Activated T-helper 17 cell treated with anti-CD3 and anti-CD28 coated beads, Interleukin-2, amount 50 U/mL, for 72 hours (primary cell): ENCODE data around the gene PROX2. TPM values are rescaled to one million over a fixed set of nuclear protein-coding genes. Genes with fewer than 3 reads are reported as not detected.

Source experiments
- ATAC-seq: fragments of 150-1000 bp; cut with Tn5 transposase; replicated peaks from 2 replicates; pipeline ENCODE4 v1.10.0; 2021; ENCODE audit warnings: mild to moderate bottlenecking, moderate library complexity
- H3K27ac Mint-ChIP-seq: one replicate; pipeline ENCODE4 v1.8.0; 2022; ENCODE audit warnings: mixed read lengths
- H3K27me3 Mint-ChIP-seq: one replicate; pipeline ENCODE4 v1.8.0; 2022; ENCODE audit warnings: mixed read lengths
- H3K36me3 Mint-ChIP-seq: one replicate; pipeline ENCODE4 v1.8.0; 2022; ENCODE audit warnings: low read depth, mild to moderate bottlenecking, mixed read lengths
- H3K4me1 Mint-ChIP-seq: one replicate; pipeline ENCODE4 v1.8.0; 2022; ENCODE audit warnings: mixed read lengths
- H3K4me3 Mint-ChIP-seq: one replicate; pipeline ENCODE4 v1.8.0; 2022; ENCODE audit warnings: mild to moderate bottlenecking, mixed read lengths
- H3K9me3 Mint-ChIP-seq: one replicate; pipeline ENCODE4 v1.8.0; 2022; ENCODE audit warnings: mixed read lengths
- total RNA-seq, 2 donors: library from RNA; stranded (reverse); gene quantifications; one replicate each; pipeline ENCODE4 v1.2.3, GENCODE V29; 2022

PROX2 gene
- total RNA-seq, 2 donors from 2014 or later = 0.71 TPM

GRCh38 chr14:74829251-74829650, 46.7 kb downstream of the PROX2 start:
- no peaks in the 10 kb centered on the region for H3K27me3 Mint-ChIP-seq
- peaks cover under 1% of the 10 kb centered on the region for H3K4me1 Mint-ChIP-seq
- no peak overlapping the region for H3K4me3 Mint-ChIP-seq
- H3K27ac Mint-ChIP-seq = peak overlapping the region; percentile 65
- no peak for ATAC-seq
- no peaks in the 10 kb centered on the region for H3K9me3 Mint-ChIP-seq
- peaks cover 57% of the 10 kb centered on the region for H3K36me3 Mint-ChIP-seq

- Mint-ChIP-seq H3K4me1 (no peaks in the 10 kb centered on the region), H3K27me3 (no peaks in the 10 kb centered on the region), H3K4me3 (no peak overlapping the region), H3K36me3 (peaks cover 80% of the 10 kb centered on the region), H3K27ac (no peak overlapping the region), H3K9me3 (no peaks in the 10 kb centered on the region)
- ATAC-seq = no peak
Measured at GRCh38 chr14:74826574-74826973, 49.4 kb downstream of the PROX2 start.

Other genes starting within 250 kb of the PROX2 start
- gene AREL1, start 163.1 kb downstream of the PROX2 start, total RNA-seq = 10 to 100 TPM; 30.7 to 37.0 TPM
- 10 to 100 TPM; 62.9 to 77.6 TPM for gene FCF1, start 163.0 kb downstream of the PROX2 start, total RNA-seq
- gene YLPM1, start 112.8 kb downstream of the PROX2 start, total RNA-seq = 10 to 100 TPM; 52.1 to 59.0 TPM
- 100 to 1,000 TPM; 102 to 132 TPM for gene DLST, start 5.8 kb upstream of the PROX2 start, total RNA-seq
- 1 to 10 TPM in 1 of 2 donors, under 1 TPM in 1; 0.79 to 3.2 TPM for gene RPS6KL1, start 47.1 kb upstream of the PROX2 start, total RNA-seq
- gene PGF, start 79.5 kb upstream of the PROX2 start, total RNA-seq = under 1 TPM; 0.40 to 0.48 TPM
- gene EIF2B2, start 126.8 kb upstream of the PROX2 start, total RNA-seq = 10 to 100 TPM; 27.4 to 44.3 TPM
- gene MLH3, start 175.3 kb upstream of the PROX2 start, total RNA-seq = 10 to 100 TPM; 31.4 to 46.7 TPM
- gene ACYP1, start 187.9 kb upstream of the PROX2 start, total RNA-seq = 10 to 100 TPM; 43.4 to 52.8 TPM
- 1 to 10 TPM; 2.2 to 3.7 TPM for gene ZC2HC1C, start 193.5 kb upstream of the PROX2 start, total RNA-seq